ENCODE results near the gene FAM53A.
A peak's percentile ranks its signal among the peaks of the same experiment; 100 is the strongest.

The FAM53A gene

GRCh38 chr4:1597021-1597931 is 86.8 kb downstream of the FAM53A start:
- no peak for TF ChIP-seq GATA1 (IDR thresholded peaks at IDR 0.05; ENCODE audit: low read depth, low read length)
- TF ChIP-seq POLR2A (IDR thresholded peaks at IDR 0.05; ENCODE audit: low read length) = no peak
- no peak for DNase-seq

GRCh38 chr4:1596393-1596792 is 87.7 kb downstream of the FAM53A start:
- no peak for TF ChIP-seq POLR2A (IDR thresholded peaks at IDR 0.05; ENCODE audit: low read length)
- TF ChIP-seq GATA1 (IDR thresholded peaks at IDR 0.05; ENCODE audit: low read depth, low read length) = no peak
- DNase-seq = no peak

- DNase-seq = no peak
- no peak for TF ChIP-seq GATA1 (IDR thresholded peaks at IDR 0.05; ENCODE audit: low read depth, low read length)
Measured at GRCh38 chr4:1595789-1596325, 88.3 kb downstream of the FAM53A start.

- TF ChIP-seq POLR2A (IDR thresholded peaks at IDR 0.05; ENCODE audit: low read length) (no peak), GATA1 (IDR thresholded peaks at IDR 0.05; ENCODE audit: low read depth, low read length) (no peak)
- no peak for DNase-seq
Measured at GRCh38 chr4:1594871-1595788, 89.0 kb downstream of the FAM53A start.

GRCh38 chr4:1593881-1594345 is 90.2 kb downstream of the FAM53A start:
- DNase-seq = no peak
- no peak for TF ChIP-seq POLR2A (IDR thresholded peaks at IDR 0.05; ENCODE audit: low read length)
- TF ChIP-seq GATA1 (IDR thresholded peaks at IDR 0.05; ENCODE audit: low read depth, low read length) = no peak

- TF ChIP-seq POLR2A (IDR thresholded peaks at IDR 0.05; ENCODE audit: low read length) (no peak), GATA1 (IDR thresholded peaks at IDR 0.05; ENCODE audit: low read depth, low read length) (no peak)
- no peak for DNase-seq
Measured at GRCh38 chr4:1593458-1593857, 90.7 kb downstream of the FAM53A start.

- no peak for TF ChIP-seq POLR2A (IDR thresholded peaks at IDR 0.05; ENCODE audit: low read length)
- TF ChIP-seq GATA1 (IDR thresholded peaks at IDR 0.05; ENCODE audit: low read depth, low read length) = no peak
- DNase-seq = no peak
Measured at GRCh38 chr4:1592709-1593417, 91.2 kb downstream of the FAM53A start.

- TF ChIP-seq POLR2A (IDR thresholded peaks at IDR 0.05; ENCODE audit: low read length) = peak; percentile 17
- no peak for TF ChIP-seq GATA1 (IDR thresholded peaks at IDR 0.05; ENCODE audit: low read depth, low read length)
- DNase-seq = peak; percentile 35 to 47
Measured at GRCh38 chr4:1592068-1592708, 91.9 kb downstream of the FAM53A start.

GRCh38 chr4:1591107-1591506 is 93.0 kb downstream of the FAM53A start:
- DNase-seq = peak in 1 of 2 experiments; percentile 19
- TF ChIP-seq GATA1 (IDR thresholded peaks at IDR 0.05; ENCODE audit: low read depth, low read length) = no peak

- peak; percentile 90 to 96 for DNase-seq
- no peak for TF ChIP-seq GATA1 (IDR thresholded peaks at IDR 0.05; ENCODE audit: low read depth, low read length)
- peak; percentile 42 for TF ChIP-seq POLR2A (IDR thresholded peaks at IDR 0.05; ENCODE audit: low read length)
Measured at GRCh38 chr4:1590244-1590643, 93.9 kb downstream of the FAM53A start.

Data from erythroblast (primary cell).